H9 (cell line): ENCODE results near the gene EXOC2. TPM values are rescaled to one million over a fixed set of nuclear protein-coding genes. Genes with fewer than 3 reads are reported as not detected.

ENCODE experiments used
- DNase-seq: peaks from one replicate; pipeline ENCODE4 v3.0.0-alpha.2; 2017
- H2AFZ ChIP-seq: one replicate; pipeline ENCODE4 v1.6.1; 2013; ENCODE audit warnings: mild to moderate bottlenecking, low read length, control low read depth, moderate library complexity
- H2AK5ac ChIP-seq: 2 replicates; pipeline ENCODE4 v1.6.1; 2013; ENCODE audit warnings: low read length, control low read depth, mixed read lengths; ENCODE audit not compliant: insufficient read length
- H2BK120ac ChIP-seq: one replicate; pipeline ENCODE4 v1.6.1; 2013; ENCODE audit warnings: low read depth, mild to moderate bottlenecking, low read length, control low read depth, inconsistent platforms; ENCODE audit not compliant: poor library complexity, severe bottlenecking
- H2BK12ac ChIP-seq: 2 replicates; pipeline ENCODE4 v1.6.1; 2013; ENCODE audit warnings: low read length, control low read depth, mixed read lengths, low read depth; ENCODE audit not compliant: insufficient read length
- H2BK15ac ChIP-seq: 2 replicates; pipeline ENCODE4 v1.6.1; 2013; ENCODE audit warnings: low read depth, low read length, control low read depth
- H2BK20ac ChIP-seq: one replicate; pipeline ENCODE4 v1.6.1; 2013; ENCODE audit warnings: low read depth, mild to moderate bottlenecking, low read length, control low read depth, inconsistent platforms; ENCODE audit not compliant: poor library complexity, severe bottlenecking
- H2BK5ac ChIP-seq: 2 replicates; pipeline ENCODE4 v1.6.1; 2013; ENCODE audit warnings: low read length, control low read depth, mixed read lengths; ENCODE audit not compliant: insufficient read length
- H3K14ac ChIP-seq: 2 replicates; pipeline ENCODE4 v1.6.1; 2013; ENCODE audit warnings: low read length, control low read depth; ENCODE audit not compliant: insufficient read depth
- H3K18ac ChIP-seq: 2 replicates; pipeline ENCODE4 v1.6.1; 2013; ENCODE audit warnings: low read depth, mild to moderate bottlenecking, mixed read lengths, low read length, control low read depth; ENCODE audit not compliant: insufficient read length
- H3K23ac ChIP-seq: 2 replicates; pipeline ENCODE4 v1.6.1; 2013; ENCODE audit warnings: low read length, control low read depth, mixed read lengths, low read depth; ENCODE audit not compliant: insufficient read length
- H3K23me2 ChIP-seq: 2 replicates; pipeline ENCODE4 v1.6.1; 2013; ENCODE audit warnings: low read depth, mild to moderate bottlenecking, mixed read lengths, low read length, control low read depth; ENCODE audit not compliant: insufficient read length, poor library complexity, severe bottlenecking
- H3K27ac ChIP-seq: 2 replicates; pipeline ENCODE4 v1.5.1; 2013; ENCODE audit warnings: low read length, control low read depth, mixed read lengths, low read depth; ENCODE audit not compliant: insufficient read length
- H3K27me3 ChIP-seq: 2 replicates; pipeline ENCODE4 v1.6.1; 2013; ENCODE audit warnings: low read length, control low read depth, inconsistent platforms; ENCODE audit not compliant: insufficient read depth
- H3K4ac ChIP-seq: 2 replicates; pipeline ENCODE4 v1.6.1; 2013; ENCODE audit warnings: low read depth, mild to moderate bottlenecking, control low read depth, inconsistent platforms, low read length, moderate library complexity
- H3K4me1 ChIP-seq: 2 replicates; pipeline ENCODE4 v1.6.1; 2013; ENCODE audit warnings: low read length, control low read depth, inconsistent platforms; ENCODE audit not compliant: insufficient read depth
- H3K4me2 ChIP-seq: 2 replicates; pipeline ENCODE4 v1.6.1; 2013; ENCODE audit warnings: low read length, control low read depth, mixed read lengths; ENCODE audit not compliant: insufficient read length, insufficient read depth
- H3K56ac ChIP-seq: 2 replicates; pipeline ENCODE4 v1.6.1; 2013; ENCODE audit warnings: low read depth, mild to moderate bottlenecking, mixed read lengths, low read length, control low read depth; ENCODE audit not compliant: insufficient read length
- H3K79me1 ChIP-seq: 2 replicates; pipeline ENCODE4 v1.6.1; 2013; ENCODE audit warnings: low read depth, mild to moderate bottlenecking, moderate library complexity, low read length, control low read depth, inconsistent platforms; ENCODE audit not compliant: insufficient read depth, poor library complexity, severe bottlenecking
- H3K79me2 ChIP-seq: 2 replicates; pipeline ENCODE4 v1.6.1; 2013; ENCODE audit warnings: low read length, control low read depth, inconsistent platforms; ENCODE audit not compliant: insufficient read depth
- H3K9ac ChIP-seq: 2 replicates; pipeline ENCODE4 v1.6.1; 2013; ENCODE audit warnings: low read length, control low read depth, mixed read lengths; ENCODE audit not compliant: insufficient read length; ENCODE audit errors: extremely low read depth
- H3K9me3 ChIP-seq: one replicate; pipeline ENCODE4 v1.6.1; 2013; ENCODE audit warnings: low read depth, low read length, inconsistent platforms; ENCODE audit not compliant: control insufficient read depth
- H3T11ph ChIP-seq: one replicate; pipeline ENCODE4 v1.6.1; 2013; ENCODE audit warnings: mild to moderate bottlenecking, low read length, control low read depth, inconsistent platforms
- H4K20me1 ChIP-seq: one replicate; pipeline ENCODE4 v1.6.1; 2013; ENCODE audit not compliant: control insufficient read depth, insufficient read length, insufficient read depth
- H4K5ac ChIP-seq: 2 replicates; pipeline ENCODE4 v1.6.1; 2013; ENCODE audit warnings: low read depth, mild to moderate bottlenecking, mixed read lengths, low read length, control low read depth; ENCODE audit not compliant: insufficient read length
- H4K8ac ChIP-seq: replicated peaks from 2 replicates; pipeline ENCODE4 v1.6.1; 2013; ENCODE audit warnings: low read length, control low read depth, mixed read lengths, low read depth; ENCODE audit not compliant: insufficient read length
- H4K91ac ChIP-seq: 2 replicates; pipeline ENCODE4 v1.6.1; 2013; ENCODE audit warnings: low read depth, mild to moderate bottlenecking, moderate library complexity, mixed read lengths, low read length, control low read depth; ENCODE audit not compliant: insufficient read length
- H3K27ac Mint-ChIP-seq, 3 experiments: 2 replicates in 2 of 3; 3 replicates in 1 of 3; pipeline ENCODE4 v1.8.0; 2020 to 2021; ENCODE audit warnings: mixed read lengths in 3 of 3, mild to moderate bottlenecking in 1 of 3, moderate library complexity in 1 of 3
- H3K27me3 Mint-ChIP-seq: 2 replicates; pipeline ENCODE4 v1.8.0; 2021; ENCODE audit warnings: low read depth, mild to moderate bottlenecking, moderate library complexity, mixed read lengths
- H3K36me3 Mint-ChIP-seq, 3 experiments: 2 replicates in 2 of 3; 3 replicates in 1 of 3; pipeline ENCODE4 v1.8.0; 2020 to 2021; ENCODE audit warnings: low read depth in 3 of 3, mixed read lengths in 3 of 3; ENCODE audit not compliant: insufficient read depth in 1 of 3
- H3K4me1 Mint-ChIP-seq, 2 experiments: 2 replicates each; pipeline ENCODE4 v1.8.0; 2020; ENCODE audit warnings: mixed read lengths in 2 of 2
- H3K4me3 Mint-ChIP-seq, 2 experiments: 2 replicates in 1 of 2; 3 replicates in 1 of 2; pipeline ENCODE4 v1.8.0; 2020 to 2021; ENCODE audit warnings: mild to moderate bottlenecking in 2 of 2, mixed read lengths in 2 of 2, moderate library complexity in 1 of 2
- H3K9me3 Mint-ChIP-seq, 2 experiments: 2 replicates in 1 of 2; 3 replicates in 1 of 2; pipeline ENCODE4 v1.8.0; 2020; ENCODE audit warnings: mild to moderate bottlenecking in 2 of 2, mixed read lengths in 2 of 2, moderate library complexity in 1 of 2
- WGBS: extraction: QIAGEN DNeasy Blood & Tissue Kit; methylation state at CpG from one replicate; pipeline ENCODE4 v1.1.7; 2013; ENCODE audit warnings: missing lambda C conversion rate, low lambda C conversion rate, mixed read lengths; ENCODE audit not compliant: insufficient read length; ENCODE audit errors: extremely low coverage; 5-methylcytosine and 5-hydroxymethylcytosine counted together
- total RNA-seq: library from RNA; stranded (reverse); gene quantifications from 2 replicates; pipeline ENCODE4 v1.2.1, GENCODE V29; 2021
- TF ChIP-seq, protein P1 (sequence below): fragments of 200-600 bp; sonication (generic); conservative IDR thresholded peaks from 3 replicates; pipeline ENCODE4 v1.8.0; 2021; ENCODE audit warnings: antibody characterized with exemption, mild to moderate bottlenecking

EXOC2 gene
- total RNA-seq, 1 experiment from 2014 or later = 29.9 TPM

DNA sequence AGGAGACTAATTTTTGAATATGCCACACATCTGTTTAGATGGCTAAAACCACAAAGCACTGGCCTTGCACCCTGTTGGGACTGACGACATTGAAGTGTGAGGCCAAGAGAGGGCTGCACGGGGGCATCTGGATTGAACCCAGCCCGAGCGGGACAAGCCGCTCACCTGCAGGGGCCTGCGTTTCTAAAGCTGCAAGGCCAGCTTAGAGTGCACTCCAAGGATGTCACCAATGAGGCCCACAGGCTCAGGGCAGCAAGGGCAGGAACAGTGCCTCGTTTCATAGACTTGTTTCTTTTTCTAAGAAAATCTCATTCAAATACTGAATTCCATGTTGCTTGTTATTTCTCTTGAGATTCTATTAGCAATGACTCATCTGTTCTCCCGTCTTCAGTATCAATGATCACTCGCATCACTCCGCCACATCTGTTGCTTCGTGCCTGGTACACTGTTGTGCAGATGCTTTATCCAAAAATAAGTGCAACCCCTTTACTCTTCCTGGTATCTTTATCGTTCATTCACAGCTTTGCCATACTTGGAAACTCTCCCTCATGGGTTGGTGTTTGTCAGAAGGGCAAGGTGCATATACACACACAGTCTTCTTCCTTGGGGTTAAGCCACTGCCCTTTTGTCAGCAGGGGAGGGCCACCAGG lies 181.3 kb downstream of the EXOC2 start:
- Mint-ChIP-seq H3K4me3 (no peak overlapping the region), H3K27ac (no peak overlapping the region), H3K27me3 (no peaks in the 10 kb centered on the region), H3K36me3 (peaks cover 1 to 3% (median 3%) of the 10 kb centered on the region in 3 experiments; a peak in 2 of 7 replicates), H3K4me1 (peaks cover 16 to 17% of the 10 kb centered on the region in 2 experiments), H3K9me3 (no peaks in the 10 kb centered on the region)
- Histone ChIP-seq H3K9me3 (no peaks in the 10 kb centered on the region), H3K23ac (no peak overlapping the region), H3K79me2 (no peaks in the 10 kb centered on the region), H3K56ac (no peak overlapping the region), H4K20me1 (no peaks in the 10 kb centered on the region), H2AFZ (no peak overlapping the region), H2BK15ac (no peak overlapping the region), H2AK5ac (no peak overlapping the region), H3K4ac (no peak overlapping the region), H4K91ac (no peak overlapping the region), H2BK12ac (no peak overlapping the region), H3K9ac (no peak overlapping the region), H3K18ac (no peak overlapping the region), H3K14ac (no peak overlapping the region), H3K27me3 (no peaks in the 10 kb centered on the region), H4K8ac (no peak overlapping the region), H3K79me1 (no peaks in the 10 kb centered on the region), H3K27ac (no peak overlapping the region), H3K4me2 (no peak overlapping the region), H2BK20ac (no peak overlapping the region), H2BK120ac (no peak overlapping the region), H3K4me1 (no peaks in the 10 kb centered on the region; the same call in 1 of the 2 replicates), H4K5ac (no peak overlapping the region), H3K23me2 (no peaks in the 10 kb centered on the region), H3T11ph (no peak overlapping the region), H2BK5ac (no peak overlapping the region)
- no peak for DNase-seq
- WGBS = no CpG with 5 or more reads among the region's 12 CpGs
- TF ChIP-seq, protein P1, sequence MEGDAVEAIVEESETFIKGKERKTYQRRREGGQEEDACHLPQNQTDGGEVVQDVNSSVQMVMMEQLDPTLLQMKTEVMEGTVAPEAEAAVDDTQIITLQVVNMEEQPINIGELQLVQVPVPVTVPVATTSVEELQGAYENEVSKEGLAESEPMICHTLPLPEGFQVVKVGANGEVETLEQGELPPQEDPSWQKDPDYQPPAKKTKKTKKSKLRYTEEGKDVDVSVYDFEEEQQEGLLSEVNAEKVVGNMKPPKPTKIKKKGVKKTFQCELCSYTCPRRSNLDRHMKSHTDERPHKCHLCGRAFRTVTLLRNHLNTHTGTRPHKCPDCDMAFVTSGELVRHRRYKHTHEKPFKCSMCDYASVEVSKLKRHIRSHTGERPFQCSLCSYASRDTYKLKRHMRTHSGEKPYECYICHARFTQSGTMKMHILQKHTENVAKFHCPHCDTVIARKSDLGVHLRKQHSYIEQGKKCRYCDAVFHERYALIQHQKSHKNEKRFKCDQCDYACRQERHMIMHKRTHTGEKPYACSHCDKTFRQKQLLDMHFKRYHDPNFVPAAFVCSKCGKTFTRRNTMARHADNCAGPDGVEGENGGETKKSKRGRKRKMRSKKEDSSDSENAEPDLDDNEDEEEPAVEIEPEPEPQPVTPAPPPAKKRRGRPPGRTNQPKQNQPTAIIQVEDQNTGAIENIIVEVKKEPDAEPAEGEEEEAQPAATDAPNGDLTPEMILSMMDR = no peak
